ENCODE results near the gene ZMIZ1. TPM values are rescaled to one million over a fixed set of nuclear protein-coding genes. Genes with fewer than 3 reads are reported as not detected.

ZMIZ1 gene
- total RNA-seq, 1 experiment from 2014 or later = 42.3 TPM

DNA sequence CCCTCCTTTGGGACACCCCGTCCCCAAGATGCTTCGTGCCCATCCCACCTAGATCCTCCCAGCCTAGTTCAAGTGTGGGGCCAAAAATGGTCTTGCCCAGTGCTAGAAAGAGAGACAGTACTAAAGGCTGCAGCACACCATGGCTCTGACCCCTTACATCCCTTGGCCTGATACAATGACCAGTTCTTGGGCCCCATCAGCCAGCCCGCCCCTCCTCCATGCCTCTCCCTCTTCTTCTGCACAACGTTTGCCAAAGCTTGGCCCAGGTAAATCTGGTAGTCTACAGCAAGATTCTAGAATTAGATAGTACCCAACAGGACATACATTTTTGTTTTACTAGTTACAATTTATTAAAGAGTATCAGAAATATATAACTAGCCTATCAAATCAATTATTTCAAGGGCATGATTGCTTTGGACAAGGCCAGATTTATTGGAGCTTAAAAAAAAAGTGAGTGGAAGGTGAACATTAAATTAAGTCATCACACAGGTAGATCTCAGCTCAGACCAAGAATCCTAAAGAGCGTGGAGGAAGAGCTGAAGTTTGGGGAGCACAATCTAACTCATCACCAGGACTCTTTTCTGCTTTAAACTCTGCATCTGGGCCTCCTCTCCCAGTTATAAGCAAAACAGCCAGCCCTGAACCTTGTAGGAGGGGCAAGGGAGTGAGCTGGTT, 69.8 kb downstream of the ZMIZ1 start:
- TF ChIP-seq CTCF (IDR thresholded peaks at IDR 0.05; ENCODE audit: insufficient read depth in 1 of 2, low read depth in 1 of 2, low read length in 1 of 2, severe bottlenecking in 1 of 2, unreplicated experiment in 1 of 2) = no peak
- H3K36me3 ChIP-seq (ENCODE audit: control insufficient read depth, insufficient read depth, low read length) = peaks cover 2% of the 10 kb centered on the region
- Mint-ChIP-seq H3K4me1 (ENCODE audit: low read depth, unreplicated experiment) (peaks cover 9% of the 10 kb centered on the region), H3K4me3 (ENCODE audit: unreplicated experiment) (no peak overlapping the region), H3K9me3 (ENCODE audit: unreplicated experiment) (no peaks in the 10 kb centered on the region), H3K27ac (ENCODE audit: unreplicated experiment) (no peak overlapping the region), H3K27me3 (ENCODE audit: insufficient read depth, unreplicated experiment) (no peaks in the 10 kb centered on the region), H3K36me3 (ENCODE audit: insufficient read depth, unreplicated experiment) (peaks cover 57% of the 10 kb centered on the region)
- H3K27me3 ChIP-seq (replicated peaks; ENCODE audit: control insufficient read depth, insufficient read depth, low read length) = no peaks in the 10 kb centered on the region
- no peak for DNase-seq
- H3K9me3 ChIP-seq = no peaks in the 10 kb centered on the region
- no TSS peak for BruUV-seq (replicated peaks)
- ChIA-PET CTCF (interaction anchor here (0.6 kb wide), 1 partner anchor 232 kb away, joined by 3 read pairs; no protein-coding TSS in a partner anchor), POLR2A (no interaction called here)
- H3K4me1 ChIP-seq = peaks cover 3% of the 10 kb centered on the region; the same call in 1 of the 2 replicates
- no peak overlapping the region for H3K4me3 ChIP-seq (ENCODE audit: low read depth, low read length)
- intact Hi-C loops (cut with micrococcal nuclease; ENCODE audit: unreplicated experiment) = no loop called here

DNA sequence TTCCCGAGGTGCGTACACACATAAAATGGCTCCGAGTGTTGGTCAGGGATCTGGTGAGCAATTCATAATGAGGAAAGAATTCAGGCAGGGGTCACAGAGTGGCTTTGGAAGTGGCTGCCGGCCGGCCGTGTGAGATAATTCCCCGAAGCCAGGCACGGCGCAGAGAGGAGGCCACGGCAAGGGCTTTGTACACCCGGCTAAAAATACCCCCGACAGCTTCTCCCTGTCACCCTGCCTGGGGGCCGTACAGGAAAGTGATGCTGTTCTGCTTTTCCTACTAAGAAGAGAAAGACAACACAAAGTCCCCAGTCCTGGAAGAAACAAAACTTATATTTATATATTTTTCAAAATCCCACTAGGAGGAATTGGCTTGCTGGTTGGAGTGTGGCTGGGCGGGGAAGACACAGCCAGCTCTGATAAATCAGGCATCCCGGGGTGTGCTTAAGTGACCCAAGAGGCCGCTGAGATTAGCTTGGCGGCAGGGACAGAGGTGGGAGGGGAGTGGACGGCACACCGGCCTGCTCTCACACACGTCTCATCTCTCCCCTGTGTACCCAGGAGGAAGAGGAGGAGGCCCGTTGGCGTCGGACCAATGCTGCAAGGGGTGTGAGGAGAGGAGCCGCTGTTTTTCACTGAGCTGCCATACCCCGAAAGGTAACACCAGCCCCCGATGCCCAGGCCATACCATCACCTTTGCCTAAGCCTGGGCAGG, 70.5 kb downstream of the ZMIZ1 start:
- Histone ChIP-seq H3K4me1 (peaks cover 4% of the 10 kb centered on the region; the same call in 1 of the 2 replicates), H3K27me3 (replicated peaks; ENCODE audit: control insufficient read depth, insufficient read depth, low read length) (no peaks in the 10 kb centered on the region), H3K9me3 (no peaks in the 10 kb centered on the region), H3K36me3 (ENCODE audit: control insufficient read depth, insufficient read depth, low read length) (peaks cover 2% of the 10 kb centered on the region), H3K4me3 (ENCODE audit: low read depth, low read length) (no peak overlapping the region)
- H3K27ac Mint-ChIP-seq (ENCODE audit: unreplicated experiment) = no peak overlapping the region
- TF ChIP-seq CTCF (IDR thresholded peaks at IDR 0.05; ENCODE audit: insufficient read depth in 1 of 2, low read depth in 1 of 2, low read length in 1 of 2, severe bottlenecking in 1 of 2, unreplicated experiment in 1 of 2) = no peak
- ChIA-PET CTCF (interaction anchor here (0.6 kb wide), 1 partner anchor 233 kb away, joined by 3 read pairs; no protein-coding TSS in a partner anchor), POLR2A (no interaction called here)
- no peaks in the 10 kb centered on the region for H3K27me3 Mint-ChIP-seq (ENCODE audit: insufficient read depth, unreplicated experiment)
- intact Hi-C loops (cut with micrococcal nuclease; ENCODE audit: unreplicated experiment) = no loop called here
- peaks cover 56% of the 10 kb centered on the region for H3K36me3 Mint-ChIP-seq (ENCODE audit: insufficient read depth, unreplicated experiment)
- no peak overlapping the region for H3K4me3 Mint-ChIP-seq (ENCODE audit: unreplicated experiment)
- DNase-seq = no peak
- no peaks in the 10 kb centered on the region for H3K9me3 Mint-ChIP-seq (ENCODE audit: unreplicated experiment)
- no TSS peak for BruUV-seq (replicated peaks)
- peaks cover 9% of the 10 kb centered on the region for H3K4me1 Mint-ChIP-seq (ENCODE audit: low read depth, unreplicated experiment)

GRCh38 chr10:79140085-79140793, 71.5 kb downstream of the ZMIZ1 start:
- peaks cover 12% of the 10 kb centered on the region for H3K4me1 ChIP-seq
- H3K36me3 ChIP-seq (ENCODE audit: control insufficient read depth, insufficient read depth, low read length) = peaks cover 2% of the 10 kb centered on the region
- ChIA-PET POLR2A (no interaction called here), CTCF (no interaction called here)
- Mint-ChIP-seq H3K36me3 (ENCODE audit: insufficient read depth, unreplicated experiment) (peaks cover 56% of the 10 kb centered on the region), H3K4me3 (ENCODE audit: unreplicated experiment) (no peak overlapping the region), H3K9me3 (ENCODE audit: unreplicated experiment) (no peaks in the 10 kb centered on the region), H3K27ac (ENCODE audit: unreplicated experiment) (no peak overlapping the region), H3K27me3 (ENCODE audit: insufficient read depth, unreplicated experiment) (no peaks in the 10 kb centered on the region), H3K4me1 (ENCODE audit: low read depth, unreplicated experiment) (peaks cover 18% of the 10 kb centered on the region)
- BruUV-seq (replicated peaks) = no TSS peak
- H3K27me3 ChIP-seq (replicated peaks; ENCODE audit: control insufficient read depth, insufficient read depth, low read length) = no peaks in the 10 kb centered on the region
- intact Hi-C loops (cut with micrococcal nuclease; ENCODE audit: unreplicated experiment) = no loop called here
- TF ChIP-seq CTCF (IDR thresholded peaks at IDR 0.05; ENCODE audit: insufficient read depth in 1 of 2, low read depth in 1 of 2, low read length in 1 of 2, severe bottlenecking in 1 of 2, unreplicated experiment in 1 of 2) = no peak
- H3K4me3 ChIP-seq (ENCODE audit: low read depth, low read length) = no peak overlapping the region
- DNase-seq = no peak
- no peaks in the 10 kb centered on the region for H3K9me3 ChIP-seq

Data from Caco-2 (cell line).